NCI-H1436 (cell line): Measurements from ENCODE around the gene ARRDC2.
"Not testable (repeated sequence)": the region's sequence is repeated elsewhere in the genome, so short reads cannot be mapped to it uniquely, and the experiment has no call there.

Experiments used
- DNase-seq: peaks from one replicate; lab custom pipeline; 2025; lab: John Stamatoyannopoulos, UW

The ARRDC2 gene

GRCh38 chr19:18016209-18016910 lies 8.4 kb downstream of the ARRDC2 start:
- DNase-seq, result no peak

DNA sequence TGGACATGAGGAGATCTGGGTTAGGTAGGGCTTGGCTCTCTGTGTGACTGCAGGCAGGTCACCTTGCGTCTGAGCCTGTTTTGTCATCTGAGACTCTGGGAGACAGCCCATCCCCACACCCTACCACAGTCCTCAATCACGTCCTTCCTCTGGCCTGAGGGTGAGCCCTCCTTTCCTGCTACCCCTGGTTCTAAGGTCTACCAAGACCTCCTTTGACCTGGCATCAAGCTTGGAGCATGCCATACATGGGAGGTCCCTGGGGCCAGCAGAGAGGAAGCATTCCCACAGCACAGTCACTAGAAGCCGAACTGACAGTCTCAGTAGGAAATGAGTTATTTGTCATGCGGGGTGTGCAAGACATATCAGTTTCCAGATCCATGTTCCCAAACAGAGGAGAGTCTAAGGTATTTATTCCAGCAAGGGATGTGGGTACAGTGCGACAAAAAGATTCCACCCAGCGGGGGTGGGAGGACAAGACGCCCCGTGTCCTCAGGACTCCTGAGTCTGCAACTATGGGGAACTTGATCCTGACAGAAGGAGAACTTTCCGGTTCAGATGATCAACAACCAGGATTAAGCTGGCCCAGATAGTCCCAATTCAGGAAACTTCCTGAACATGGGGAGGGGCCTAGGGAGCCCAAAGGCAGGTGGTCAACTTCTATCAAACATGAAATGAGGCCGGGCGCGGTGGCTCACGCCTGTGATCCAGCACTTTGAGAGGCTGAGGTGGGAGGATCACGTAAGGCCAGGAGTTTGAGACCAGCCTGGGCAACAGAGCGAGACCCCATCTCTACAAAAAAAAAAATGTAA lies 9.5 kb downstream of the ARRDC2 start:
- DNase-seq, result no peak

DNA sequence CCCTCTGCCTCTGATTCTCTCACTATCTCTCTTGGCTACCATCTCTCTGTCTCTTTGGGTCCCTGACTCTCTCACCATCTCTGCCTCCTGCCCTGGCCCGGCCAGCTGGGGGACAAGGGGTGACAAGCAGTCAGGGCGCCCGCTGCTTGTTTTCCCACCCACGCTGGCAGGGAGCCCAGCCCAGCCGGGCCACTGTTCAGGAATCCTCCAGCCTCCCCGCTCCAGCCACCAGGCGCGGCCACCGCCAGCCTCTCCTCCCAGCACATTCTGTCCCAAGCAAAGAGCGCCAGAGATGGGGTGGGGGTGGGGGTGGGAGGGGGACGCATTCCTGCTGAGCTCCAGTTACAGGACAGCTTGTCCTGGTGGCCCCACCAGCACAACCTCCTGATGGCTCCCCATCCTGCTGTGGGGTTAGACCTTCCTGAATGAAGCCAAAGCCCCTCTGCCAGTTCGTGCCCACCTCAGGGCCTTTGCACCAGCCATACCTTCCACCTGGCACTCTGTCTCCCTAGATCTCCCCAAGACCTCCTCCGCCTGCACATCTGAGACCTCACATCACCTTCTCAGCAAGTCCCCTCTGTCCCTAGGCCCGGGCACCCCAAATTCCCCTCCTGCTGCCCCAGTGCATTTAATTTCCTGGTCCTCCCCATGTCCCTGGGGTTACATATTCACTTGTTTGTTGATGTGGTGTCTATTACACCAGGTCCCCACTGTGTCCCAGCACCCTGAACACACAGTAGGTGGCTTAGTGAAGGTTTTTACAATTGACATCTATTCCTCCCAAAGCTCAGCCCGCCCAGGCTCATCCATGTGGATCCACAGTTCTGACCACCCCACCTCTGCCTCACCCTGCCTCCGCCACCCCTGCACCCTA lies 12.5 kb downstream of the ARRDC2 start:
- DNase-seq, result no peak

GRCh38 chr19:18021121-18021755 lies 13.3 kb downstream of the ARRDC2 start:
- DNase-seq, result no peak

DNA sequence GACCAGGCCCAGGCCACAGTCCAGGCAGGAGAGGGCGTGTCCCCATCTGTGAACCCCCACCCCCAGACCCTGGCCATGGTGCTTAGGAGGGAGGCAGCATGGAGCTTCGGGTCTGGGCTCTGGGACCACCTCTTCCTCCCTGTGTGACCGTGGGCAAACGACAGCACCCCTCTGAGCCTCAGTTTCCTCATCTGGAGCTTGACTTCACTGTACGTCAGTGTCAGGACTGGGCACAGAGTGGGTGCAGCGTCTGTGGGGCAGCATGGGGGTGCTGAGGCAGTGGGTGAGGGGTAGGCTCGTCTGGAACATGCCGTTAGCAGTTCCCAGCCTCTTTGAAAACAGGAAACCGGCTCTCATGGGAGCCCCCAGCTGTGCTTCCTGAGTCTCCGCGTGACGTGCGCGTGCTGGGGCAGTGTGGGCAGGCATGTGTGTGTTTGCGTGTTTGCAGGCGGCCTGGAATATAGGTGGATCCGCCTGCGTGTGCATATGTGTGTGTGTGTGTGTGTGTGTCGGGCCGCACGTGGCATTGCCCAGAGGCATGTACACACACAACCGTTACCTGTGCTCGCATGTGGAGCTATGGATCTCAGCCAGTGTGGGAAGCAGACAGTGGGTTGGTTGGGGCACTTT lies 15.8 kb downstream of the ARRDC2 start:
- no peak for DNase-seq

DNA sequence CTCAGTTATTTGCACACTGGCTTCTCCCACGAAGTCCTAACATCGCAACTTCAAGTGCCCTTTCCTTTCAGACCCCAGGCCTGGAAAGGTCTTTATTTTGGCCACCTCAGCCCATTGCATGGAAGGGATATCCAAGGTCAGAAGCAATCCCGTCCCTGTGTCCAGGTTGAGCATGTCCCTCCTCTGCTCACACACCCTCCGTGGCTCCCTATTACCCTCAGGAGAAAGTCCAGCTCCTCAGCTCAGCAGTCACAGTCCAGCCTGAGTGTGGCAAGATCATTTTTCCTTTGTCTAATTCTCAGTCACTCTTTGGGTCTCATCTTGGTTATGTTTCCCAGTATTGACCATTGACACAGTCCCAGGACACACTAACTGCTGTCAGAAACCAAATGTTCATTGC lies 19.2 kb downstream of the ARRDC2 start:
- no peak for DNase-seq

DNA sequence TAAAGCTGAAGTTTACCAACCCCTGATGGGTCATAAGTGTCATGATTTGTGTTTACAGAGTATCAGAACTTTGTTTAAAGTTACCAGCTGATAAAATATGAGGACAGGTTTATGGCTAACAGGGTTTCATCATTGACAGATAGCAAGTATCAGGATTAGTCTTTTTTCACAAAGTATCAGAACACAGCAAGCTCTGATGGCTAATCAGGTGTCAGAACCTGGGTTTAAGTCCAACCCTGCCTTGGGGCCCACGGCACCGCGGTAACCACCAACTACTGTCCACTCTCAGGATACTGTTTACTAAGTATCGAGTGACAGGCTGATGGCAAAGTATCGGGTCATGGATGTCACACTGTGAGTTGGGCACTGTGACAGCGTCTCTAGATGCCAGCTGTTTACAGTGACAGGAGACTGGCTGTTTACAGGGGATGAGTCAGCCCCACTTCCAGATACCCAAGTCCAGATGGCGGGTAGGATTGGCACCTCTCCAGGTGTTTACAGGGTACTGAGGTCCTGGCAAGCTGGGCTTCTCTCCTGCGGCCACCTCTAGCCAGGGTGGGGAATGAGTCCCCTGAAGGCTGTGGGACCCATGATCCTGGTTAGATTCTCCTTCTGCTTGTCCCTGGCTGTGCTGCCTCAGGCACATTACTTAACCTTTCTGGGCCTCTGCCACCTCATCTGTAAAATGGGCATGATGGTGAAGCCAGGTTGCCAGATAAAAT lies 21.8 kb downstream of the ARRDC2 start:
- DNase-seq, result no peak

GRCh38 chr19:18031401-18031800 lies 23.4 kb downstream of the ARRDC2 start:
- DNase-seq, result not testable (repeated sequence)

DNA sequence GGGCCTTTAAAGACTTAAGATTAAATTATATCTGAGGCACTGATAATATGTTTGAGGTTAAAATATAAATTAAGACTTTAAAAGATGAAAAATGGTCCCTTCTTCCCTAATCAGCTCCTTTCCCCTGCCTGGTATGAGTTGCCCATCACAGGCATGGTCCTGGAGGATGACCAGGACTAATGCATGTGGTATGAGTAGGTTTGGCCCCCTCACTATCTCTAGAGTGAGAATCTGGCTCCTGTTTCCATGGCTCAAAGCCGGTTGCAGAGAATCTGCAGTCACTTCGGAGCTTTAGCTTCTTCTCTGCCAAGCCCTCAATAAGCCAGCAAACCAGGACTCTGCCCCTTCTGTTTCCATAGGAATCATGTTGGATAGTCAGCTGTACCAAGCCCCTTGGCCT lies 24.1 kb downstream of the ARRDC2 start:
- DNase-seq, result not testable (repeated sequence)

- no peak for DNase-seq
Measured at GRCh38 chr19:18041054-18041453, 33.1 kb downstream of the ARRDC2 start.

GRCh38 chr19:18043676-18044075 lies 35.7 kb downstream of the ARRDC2 start:
- DNase-seq, result no peak

GRCh38 chr19:18044825-18045304 lies 36.9 kb downstream of the ARRDC2 start:
- peak; percentile 18 for DNase-seq

GRCh38 chr19:18045307-18046050 lies 37.5 kb downstream of the ARRDC2 start:
- no peak for DNase-seq

- no peak for DNase-seq
Measured at GRCh38 chr19:18046059-18046718, 38.2 kb downstream of the ARRDC2 start.

GRCh38 chr19:18049385-18049784 lies 41.4 kb downstream of the ARRDC2 start:
- no peak for DNase-seq

GRCh38 chr19:18051887-18052286 lies 43.9 kb downstream of the ARRDC2 start:
- DNase-seq, result no peak

DNA sequence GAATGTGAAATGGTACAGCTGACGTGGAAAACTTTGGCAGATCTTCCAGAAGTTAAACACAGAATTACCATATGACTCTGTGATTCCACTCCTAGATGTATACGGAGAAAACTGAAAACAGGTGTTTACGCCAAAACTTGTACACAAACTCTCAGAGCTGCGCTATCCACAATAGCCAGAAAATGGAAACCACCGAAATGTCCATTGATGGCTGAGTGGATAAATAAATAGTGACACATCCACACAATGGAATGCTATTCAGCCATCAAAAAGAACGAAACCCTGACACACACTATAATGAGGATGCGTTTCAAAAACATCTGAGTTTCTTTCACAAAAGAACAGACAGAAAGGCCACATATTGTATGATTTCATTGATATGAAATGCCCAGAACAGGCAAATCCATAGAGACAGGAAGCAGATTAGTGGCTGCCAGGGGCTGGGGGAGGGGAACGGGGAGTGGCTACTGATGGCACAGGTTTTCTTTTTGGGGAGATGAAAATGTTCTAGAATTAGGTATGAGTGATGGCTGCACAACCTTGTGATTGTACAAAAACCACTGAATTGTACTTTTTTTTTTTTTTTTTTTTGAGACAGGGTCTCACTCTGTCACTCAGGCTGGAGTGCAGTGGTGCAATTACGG lies 45.7 kb downstream of the ARRDC2 start:
- no peak for DNase-seq

DNA sequence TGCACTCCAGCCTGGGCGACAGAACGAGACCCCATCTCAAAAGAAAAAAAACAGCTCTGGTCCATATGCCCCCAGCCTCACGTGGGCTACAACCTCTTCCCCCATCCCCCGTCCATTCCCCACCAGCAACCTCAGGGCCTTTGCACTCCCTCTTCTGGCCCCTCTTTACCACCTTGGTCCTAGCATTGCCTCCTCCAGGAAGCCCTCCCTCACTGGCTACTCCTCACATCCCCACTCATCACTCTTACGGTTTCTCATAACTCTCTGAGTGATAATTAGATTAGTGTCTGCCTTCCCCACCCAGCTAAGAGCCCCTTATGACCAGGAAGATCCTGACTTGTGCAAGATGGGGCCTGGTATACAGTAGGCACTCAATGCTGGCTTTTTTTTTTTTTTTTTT lies 48.0 kb downstream of the ARRDC2 start:
- DNase-seq, result no peak

DNA sequence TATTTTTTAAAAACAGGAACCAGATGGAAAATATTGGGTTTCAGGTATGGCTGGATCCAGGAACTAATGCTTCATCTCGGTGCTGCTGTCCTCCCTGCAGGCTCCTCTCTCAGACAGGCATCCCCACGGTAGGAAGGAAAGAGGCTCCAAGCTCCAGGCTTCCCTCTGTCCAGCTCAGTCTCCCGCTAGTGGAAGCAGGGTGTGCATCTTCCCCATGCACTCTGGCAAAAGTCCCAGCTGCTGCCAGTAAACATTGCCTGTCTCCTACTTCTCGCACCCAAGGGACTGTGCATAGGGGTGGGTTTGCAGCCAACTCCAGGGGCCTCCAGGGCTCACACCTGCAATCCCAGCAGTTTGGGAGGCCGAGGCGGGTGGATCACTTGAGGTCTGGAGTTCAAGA lies 49.6 kb downstream of the ARRDC2 start:
- no peak for DNase-seq
